GM21515 (cell line): ENCODE results near the gene PRDM7.
A peak's percentile ranks its signal among the peaks of the same experiment; 100 is the strongest.
"Not testable (repeated sequence)": the region's sequence is repeated elsewhere in the genome, so short reads cannot be mapped to it uniquely, and the experiment has no call there.

Source experiments
- ATAC-seq: cut with Tn5 transposase; IDR thresholded peaks from one replicate; pipeline ENCODE4 v1.9.1; 2021; ENCODE audit not compliant: unreplicated experiment

The PRDM7 gene

DNA sequence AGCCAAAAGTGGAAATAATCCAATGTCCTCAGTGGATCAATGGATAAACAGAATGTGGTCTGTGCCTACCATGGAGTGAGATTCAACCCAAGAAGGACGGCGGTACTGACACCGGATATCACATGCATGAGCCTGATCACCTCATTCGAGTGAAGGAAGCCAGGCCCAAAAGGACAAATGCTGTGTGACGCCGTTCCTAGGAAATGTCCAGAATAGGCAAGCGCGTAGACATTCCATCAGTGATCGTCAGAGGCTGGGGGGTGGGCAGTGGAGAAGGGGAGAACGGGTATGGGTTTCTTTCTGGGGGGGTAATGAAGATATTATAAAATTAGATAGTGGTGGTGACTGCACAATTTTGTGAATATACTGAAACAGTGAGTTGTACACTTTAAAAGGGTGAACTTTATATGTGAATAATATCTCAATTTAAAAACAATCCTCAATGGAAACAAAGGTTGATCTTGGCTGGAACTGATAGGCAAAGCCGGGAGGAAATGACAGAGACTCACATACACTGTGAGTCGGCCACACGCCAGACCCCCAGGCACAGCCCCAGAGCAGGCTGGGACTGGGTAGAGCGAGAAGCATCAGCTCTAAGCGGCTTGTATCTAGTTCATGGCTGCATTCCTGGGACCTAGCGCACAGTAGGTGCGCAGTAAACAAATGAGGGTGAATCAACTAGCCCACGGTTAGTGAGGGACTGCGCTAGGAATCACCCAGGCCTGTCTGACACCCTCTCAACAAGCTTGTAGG lies 61.4 kb downstream of the PRDM7 start:
- ATAC-seq: no peak

DNA sequence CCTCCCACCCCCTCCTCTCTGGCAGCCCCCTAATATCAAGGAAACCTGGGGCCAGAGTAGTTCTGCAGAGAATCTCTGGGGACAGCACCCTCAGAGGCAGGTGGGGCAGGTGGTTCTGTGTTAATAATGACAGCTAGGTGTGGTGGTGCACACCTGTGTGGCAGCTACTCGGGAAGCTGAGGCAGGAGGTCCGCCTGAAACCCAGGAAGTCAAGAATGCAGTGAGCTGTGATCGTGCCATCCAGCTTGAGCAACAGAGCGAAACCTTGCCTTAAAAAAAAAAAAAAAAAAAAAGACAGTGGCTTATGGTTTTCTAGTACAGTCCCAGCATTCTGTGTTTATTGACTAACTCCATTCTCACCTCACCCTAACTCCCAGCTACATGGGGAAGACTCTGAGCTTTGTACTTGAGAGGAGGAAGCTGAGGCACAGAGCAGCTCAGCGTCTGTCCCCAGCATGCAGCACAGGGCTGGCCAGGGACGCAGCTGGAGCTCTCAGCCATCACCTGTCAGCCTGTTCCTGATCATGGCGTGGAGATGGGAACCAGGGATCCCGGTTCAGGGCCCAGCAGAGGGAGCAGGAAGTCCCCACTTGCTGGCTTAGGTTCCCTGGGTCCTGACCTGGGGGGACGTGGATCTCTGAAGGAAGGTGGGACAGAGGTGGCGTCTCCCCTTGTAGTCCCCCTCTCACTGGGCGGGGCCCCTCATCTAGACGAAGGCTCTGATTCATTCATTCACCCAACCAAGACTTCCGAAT lies 64.0 kb downstream of the PRDM7 start:
- ATAC-seq: no peak

DNA sequence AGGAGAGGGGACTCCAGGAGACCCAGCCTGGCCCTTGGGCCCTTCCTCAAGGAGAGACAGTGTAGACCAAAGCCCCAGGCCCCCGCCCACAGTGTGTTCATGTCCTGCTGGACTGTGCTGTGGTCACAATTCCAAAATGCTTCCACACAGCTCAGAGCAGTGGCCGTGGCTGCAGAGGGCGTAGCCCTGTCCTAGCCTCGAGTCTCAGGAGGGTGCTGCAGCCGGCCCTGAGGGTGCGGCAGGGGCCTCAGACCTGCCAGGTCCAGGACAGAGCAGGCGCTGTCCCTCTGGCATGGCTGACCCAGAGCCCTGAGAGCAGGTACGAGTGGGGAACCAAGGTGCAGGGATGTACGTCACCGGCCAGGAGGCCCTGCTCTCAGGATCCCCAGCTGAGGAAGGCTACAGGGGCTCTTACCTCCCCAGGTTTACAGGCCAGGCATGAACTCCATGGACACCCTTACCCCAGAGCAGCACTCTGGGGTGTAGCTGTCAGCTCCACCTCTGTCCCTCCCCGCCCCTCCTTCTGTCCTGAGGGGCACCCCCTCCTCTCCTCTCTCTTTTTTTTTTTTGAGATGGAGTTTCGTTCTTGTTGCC lies 65.1 kb downstream of the PRDM7 start:
- no peak for ATAC-seq

DNA sequence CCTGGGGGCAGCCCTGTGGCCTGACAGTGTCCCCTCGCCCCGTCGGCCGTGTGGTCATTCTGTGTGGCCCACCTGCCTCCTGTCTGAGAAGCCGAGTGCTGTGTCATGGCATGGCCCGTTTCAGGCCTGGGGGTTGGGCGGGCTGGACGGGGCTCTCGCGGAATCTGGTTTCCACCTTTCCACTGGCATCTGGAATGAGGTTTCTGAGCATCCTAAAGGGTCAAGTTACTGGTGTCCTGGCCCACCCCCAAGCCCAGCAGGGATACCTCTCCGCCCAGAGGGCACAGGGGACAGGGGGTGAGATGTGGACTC lies 65.7 kb downstream of the PRDM7 start:
- ATAC-seq: no peak

DNA sequence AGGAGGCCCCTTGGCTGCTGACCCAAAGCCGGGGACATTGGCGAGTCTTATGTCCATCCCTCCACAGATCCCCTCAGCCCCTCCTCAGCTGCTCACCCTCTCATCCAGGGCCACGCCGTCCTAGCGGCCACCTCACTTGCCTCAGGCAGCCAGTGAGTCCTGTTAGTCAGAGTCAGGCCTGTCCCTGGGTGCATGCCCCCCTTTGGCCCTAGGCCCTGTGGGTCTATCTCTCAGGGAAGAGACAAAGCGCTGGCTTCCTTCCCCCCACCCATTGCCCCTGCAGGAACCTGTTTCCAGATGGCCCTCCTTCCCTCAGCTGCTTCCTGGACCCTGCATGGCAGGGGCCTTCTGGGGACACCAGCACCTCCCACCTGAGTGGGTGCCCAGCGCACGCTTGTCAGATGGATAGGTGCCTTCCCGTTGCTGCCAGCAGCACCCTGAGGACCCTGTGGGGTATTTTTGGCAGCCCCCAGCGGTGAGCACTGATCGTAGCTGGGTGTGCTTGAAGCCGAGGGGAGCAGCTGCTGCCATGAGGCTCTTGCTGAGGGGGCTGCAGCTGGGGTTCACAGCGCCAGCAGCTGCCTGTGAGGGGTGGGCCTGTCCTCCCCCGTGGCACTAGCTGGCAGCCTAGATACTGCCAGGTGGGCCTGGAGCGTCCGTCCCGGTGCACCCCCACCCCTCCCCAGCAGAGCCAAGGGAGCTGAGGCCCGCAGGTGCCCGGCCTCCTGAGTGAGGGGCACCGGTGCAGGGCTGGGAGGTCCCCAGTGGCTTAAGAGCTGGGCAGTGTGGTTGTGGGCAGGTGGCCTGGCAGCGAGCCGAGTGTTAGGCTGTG lies 66.2 kb downstream of the PRDM7 start:
- ATAC-seq: no peak

DNA sequence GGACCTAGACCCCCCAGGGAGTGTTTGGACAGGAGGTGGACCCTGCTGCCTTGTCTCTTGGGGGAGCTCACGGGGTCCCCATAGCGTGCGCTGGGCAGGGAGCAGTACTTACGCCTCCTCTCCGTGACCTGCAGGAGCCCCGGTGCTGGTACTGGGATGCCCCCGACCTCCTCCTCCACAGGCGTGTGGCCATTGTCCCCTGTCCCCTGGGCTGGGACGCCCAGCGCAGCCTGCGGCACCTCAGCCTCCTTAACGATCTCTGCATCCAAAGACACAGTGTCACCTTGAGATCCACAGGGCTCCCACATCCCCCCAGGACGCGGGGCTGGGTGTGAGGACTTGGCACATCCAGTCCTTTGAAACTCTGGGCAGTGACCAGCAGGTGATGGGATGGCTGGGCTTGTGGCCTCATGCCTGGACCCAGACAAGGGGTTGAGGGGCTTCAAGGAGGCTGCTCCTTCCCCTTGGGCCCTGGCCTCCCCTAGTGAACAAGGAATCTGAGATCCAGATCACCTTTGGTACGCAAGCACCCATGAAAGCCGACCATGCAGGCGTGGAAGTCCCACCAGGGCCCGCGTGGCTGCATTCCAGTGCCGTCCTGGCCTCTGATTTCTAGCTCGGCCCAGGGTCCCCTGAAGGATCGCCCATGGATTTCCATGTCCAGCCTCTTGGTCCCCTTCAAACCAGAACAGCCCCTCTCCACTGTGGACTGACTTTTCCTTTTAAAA lies 67.8 kb downstream of the PRDM7 start:
- ATAC-seq: no peak

DNA sequence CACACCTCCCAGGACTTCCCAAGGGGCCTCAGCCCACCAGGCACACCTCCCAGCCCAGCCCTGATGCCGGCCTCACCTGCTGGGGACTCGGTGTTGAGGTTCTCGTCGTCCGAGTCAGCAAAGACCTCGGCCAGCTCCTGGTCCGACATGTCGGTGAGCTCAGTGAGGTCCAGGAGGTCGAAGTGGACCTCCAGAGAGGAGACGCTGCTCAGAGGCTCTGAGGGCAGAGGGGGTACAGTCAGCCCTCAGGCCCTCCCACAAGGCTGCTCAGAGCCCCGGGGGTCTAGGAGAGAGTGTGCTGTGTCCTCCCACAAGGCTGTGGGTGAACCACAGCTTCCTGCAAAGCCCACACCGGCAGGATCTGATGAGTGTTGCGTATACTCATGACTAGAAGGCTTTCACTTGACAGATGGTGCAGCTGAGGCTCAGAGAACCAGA lies 68.4 kb downstream of the PRDM7 start:
- ATAC-seq: peak; percentile 62

DNA sequence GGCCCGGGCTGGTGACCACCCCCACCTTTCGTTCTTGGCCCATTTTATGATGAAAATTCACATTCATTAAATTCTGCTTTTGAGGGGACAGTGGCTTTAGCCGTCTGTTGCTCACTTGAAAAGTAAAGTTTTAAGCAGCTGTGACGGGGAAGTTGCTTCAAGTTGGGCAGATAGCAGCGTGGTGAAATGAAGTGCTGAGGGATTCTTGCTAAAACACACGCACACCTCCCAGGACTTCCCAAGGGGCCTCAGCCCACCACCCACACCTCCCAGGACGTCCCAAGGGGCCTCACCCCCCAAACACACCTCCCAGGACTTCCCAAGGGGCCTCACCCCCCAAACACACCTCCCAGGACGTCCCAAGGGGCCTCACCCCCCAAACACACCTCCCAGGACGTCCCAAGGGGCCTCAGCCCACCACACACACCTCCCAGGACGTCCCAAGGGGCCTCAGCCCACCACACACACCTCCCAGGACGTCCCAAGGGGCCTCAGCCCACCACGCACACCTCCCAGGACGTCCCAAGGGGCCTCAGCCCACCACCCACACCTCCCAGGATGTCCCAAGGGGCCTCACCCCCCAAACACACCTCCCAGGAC lies 69.4 kb downstream of the PRDM7 start:
- ATAC-seq: not testable (repeated sequence)

DNA sequence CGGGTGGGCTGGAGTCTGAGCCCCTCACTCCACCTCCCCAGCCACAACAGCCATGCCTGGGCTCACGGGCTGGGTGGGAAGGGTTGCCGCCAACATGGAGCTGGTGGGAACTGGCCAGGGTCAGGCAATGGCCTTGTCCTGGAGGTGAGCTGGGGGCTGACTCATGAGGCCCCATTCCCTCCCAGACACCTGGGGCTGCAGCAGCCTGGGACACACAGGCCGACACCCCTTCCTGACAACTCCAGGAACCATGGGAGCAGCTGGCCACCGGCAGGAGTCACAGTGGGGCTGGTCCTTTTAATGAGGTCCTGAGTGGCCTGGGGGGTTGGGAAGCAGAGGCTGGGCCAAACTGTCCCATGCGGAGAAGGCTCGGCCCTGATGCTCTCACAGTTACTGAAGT lies 70.1 kb downstream of the PRDM7 start:
- no peak for ATAC-seq
